Lung (tissue), 12 donors: ENCODE data around the gene TEKTIP1. TPM values are rescaled to one million over a fixed set of nuclear protein-coding genes. Genes with fewer than 3 reads are reported as not detected.

Source experiments
- ATAC-seq: fragments of 200-7000 bp; cut with Tn5 transposase; one replicate; pipeline ENCODE4 v1.9.1; 2020; ENCODE audit warnings: moderate number of reproducible peaks; ENCODE audit not compliant: insufficient read depth, low FRiP score
- DNase-seq, 3 donors: peaks; one replicate each; pipeline ENCODE4 v3.0.0-alpha.2; 2013 to 2017
- H3K27ac ChIP-seq, 2 donors: one replicate each; pipeline ENCODE4 v1.5.1; 2013; ENCODE audit warnings: mild to moderate bottlenecking in 2 of 2, moderate library complexity in 2 of 2, control low read depth in 1 of 2, inconsistent platforms in 1 of 2, low read depth in 1 of 2, low read length in 1 of 2
- H3K27me3 ChIP-seq, 3 donors: one replicate each; pipeline ENCODE4 v1.5.1; 2013; ENCODE audit warnings: low read length in 2 of 3; ENCODE audit not compliant: control insufficient read depth in 3 of 3, insufficient read depth in 3 of 3
- H3K36me3 ChIP-seq, 4 donors: one replicate each; pipeline ENCODE4 v1.5.1; 2013; ENCODE audit warnings: low read length in 4 of 4, mild to moderate bottlenecking in 1 of 4, moderate library complexity in 1 of 4; ENCODE audit not compliant: control insufficient read depth in 4 of 4, insufficient read depth in 4 of 4
- H3K4me1 ChIP-seq, 5 donors: one replicate each; pipeline ENCODE4 v1.5.1; 2013; ENCODE audit warnings: low read length in 5 of 5, mild to moderate bottlenecking in 2 of 5, moderate library complexity in 1 of 5; ENCODE audit not compliant: control insufficient read depth in 5 of 5, insufficient read depth in 5 of 5
- H3K4me3 ChIP-seq: one replicate; pipeline ENCODE4 v1.5.1; 2013; ENCODE audit warnings: mild to moderate bottlenecking, control low read depth, moderate library complexity
- H3K9ac ChIP-seq, 2 donors: one replicate each; pipeline ENCODE4 v1.5.1; 2013; ENCODE audit warnings: low read length in 2 of 2, control low read depth in 1 of 2; ENCODE audit not compliant: insufficient read depth in 1 of 2
- H3K9me3 ChIP-seq, 4 donors: one replicate each; pipeline ENCODE4 v1.5.1; 2013; ENCODE audit warnings: low read length in 3 of 4, mild to moderate bottlenecking in 1 of 4, moderate library complexity in 1 of 4; ENCODE audit not compliant: control insufficient read depth in 4 of 4, insufficient read depth in 3 of 4
- CTCF ChIP-seq: IDR thresholded peaks from 2 replicates; pipeline ENCODE4 v1.5.1; 2012; ENCODE audit warnings: mild to moderate bottlenecking; ENCODE audit errors: control extremely low read depth, extremely low read depth
- WGBS, 2 donors: extraction: QIAGEN DNeasy Blood & Tissue Kit; methylation state at CpG; one replicate each; pipeline ENCODE4 v1.1.7; 2013; 5-methylcytosine and 5-hydroxymethylcytosine counted together
- polyA plus RNA-seq, 2 donors: library from polyadenylated mRNA; stranded (reverse); fragments of 200-250 nt; gene quantifications; one replicate each; pipeline ENCODE4 v1.2.1, GENCODE V29; 2013
- total RNA-seq, 2 donors: library from RNA; depleted of rRNA in 1 of 2; stranded (reverse); fragments of >200 nt in 1 of 2; gene quantifications; one replicate each; pipeline ENCODE4 v1.2.1, GENCODE V29; 2014 to 2021
- donor health status: control.
- donor health status: control.
- donor health status: Bipolar disorder and iron deficiency.
- donor health status: healthy.
- donor health status: DM: yes; HTN: yes; CAD: no.

The TEKTIP1 gene
- total and polyA plus RNA-seq, 4 donors = 0.20 to 5.8 (median 0.91) TPM

DNA sequence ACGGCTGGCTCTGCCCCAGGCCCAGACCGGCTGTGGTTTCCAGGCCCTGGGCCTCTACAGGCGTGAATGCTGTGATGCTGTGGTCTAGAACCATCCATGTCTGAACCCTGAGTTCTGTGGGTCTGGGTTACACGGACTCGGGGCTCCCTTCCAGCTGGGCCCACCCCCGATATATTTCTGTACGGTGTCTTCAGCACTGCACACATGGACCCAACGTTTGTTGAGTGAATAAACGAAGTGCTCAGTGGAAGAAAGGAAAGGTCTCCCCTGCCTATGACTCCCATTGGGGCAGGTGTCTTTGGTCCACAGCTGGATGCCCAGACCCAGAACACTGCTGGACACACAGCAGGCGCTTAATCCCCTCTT lies 6.7 kb downstream of the TEKTIP1 start:
- ATAC-seq (no peak), DNase-seq (no peak)
- Histone ChIP-seq H3K9ac (no peak overlapping the region), H3K4me1 (no peaks in the 10 kb centered on the region), H3K27me3 (no peaks in the 10 kb centered on the region), H3K27ac (no peak overlapping the region), H3K9me3 (no peaks in the 10 kb centered on the region), H3K36me3 (peaks cover 0 to 44% (median 2%) of the 10 kb centered on the region in 4 donors), H3K4me3 (no peak overlapping the region)
- no peak for TF ChIP-seq CTCF
- WGBS, 2 donors = 78 to 83% methylated on average over 10 of the region's 10 CpGs

- Histone ChIP-seq H3K27me3 (no peaks in the 10 kb centered on the region), H3K4me3 (no peak overlapping the region), H3K4me1 (no peaks in the 10 kb centered on the region), H3K9ac (no peak overlapping the region), H3K36me3 (peaks cover 0 to 46% (median 2%) of the 10 kb centered on the region in 4 donors), H3K9me3 (no peaks in the 10 kb centered on the region), H3K27ac (no peak overlapping the region)
- TF ChIP-seq CTCF = no peak
- WGBS, 2 donors = 89 to 92% methylated on average over 23 of the region's 23 CpGs
- DNase-seq (no peak), ATAC-seq (no peak)
Observed at GRCh38 chr19:3546119-3546518, 7.1 kb downstream of the TEKTIP1 start.

DNA sequence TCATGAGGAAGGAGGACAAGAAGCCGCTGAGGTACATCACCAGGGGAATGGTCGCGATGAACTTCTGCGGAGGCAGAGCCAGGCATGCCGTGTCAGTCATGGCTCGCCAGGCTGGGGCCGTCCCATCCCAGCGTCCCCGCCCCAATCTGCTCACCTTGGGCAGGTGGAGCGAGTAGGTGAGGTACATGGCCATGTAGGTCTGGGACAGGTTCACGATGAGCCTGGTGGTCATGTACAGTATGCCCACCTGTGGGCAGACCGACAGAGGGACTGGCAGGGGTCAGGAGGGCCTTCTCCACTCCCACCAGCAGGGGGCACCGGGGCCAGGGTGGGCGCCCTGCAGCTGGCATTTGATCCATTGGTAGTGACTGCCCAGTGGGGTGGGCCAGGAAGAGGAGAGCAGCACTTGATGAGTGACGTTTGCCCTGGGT lies 8.3 kb downstream of the TEKTIP1 start:
- no peak for TF ChIP-seq CTCF
- no peaks in the 10 kb centered on the region for H3K9me3 ChIP-seq
- no peaks in the 10 kb centered on the region for H3K4me1 ChIP-seq
- H3K27me3 ChIP-seq = no peaks in the 10 kb centered on the region
- peaks cover 0 to 46% (median 2%) of the 10 kb centered on the region in 4 donors for H3K36me3 ChIP-seq
- H3K9ac ChIP-seq = no peak overlapping the region
- DNase-seq (no peak), ATAC-seq (no peak)
- H3K4me3 ChIP-seq = no peak overlapping the region
- no peak overlapping the region for H3K27ac ChIP-seq
- 90 to 92% methylated on average over 15 of the region's 15 CpGs for WGBS, 2 donors

DNA sequence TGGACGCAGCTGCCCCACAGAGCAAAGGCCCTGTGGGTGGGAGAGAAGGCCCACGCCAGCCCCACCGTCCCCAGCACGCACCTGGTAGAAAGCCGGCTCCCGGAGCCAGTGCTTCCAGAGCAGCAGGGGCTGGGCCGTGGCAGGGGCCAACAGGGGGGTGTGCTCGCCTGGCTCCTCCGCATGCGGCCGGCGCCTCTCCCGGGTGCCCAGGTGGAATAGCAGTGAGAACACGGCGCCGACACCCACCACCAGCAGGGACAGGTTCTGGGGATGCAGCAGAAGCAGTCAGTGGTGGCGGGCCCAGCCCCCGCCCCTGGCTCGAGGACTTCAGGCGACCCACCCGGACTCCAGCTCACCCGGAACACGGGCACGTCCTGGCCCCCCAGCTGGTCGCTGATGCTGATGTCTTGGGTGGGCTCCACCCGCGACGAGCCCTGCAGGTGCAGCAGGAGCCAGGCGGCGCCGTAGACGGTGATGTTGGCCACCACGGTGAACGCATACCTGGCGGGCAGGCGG lies 8.9 kb downstream of the TEKTIP1 start:
- TF ChIP-seq CTCF = no peak
- DNase-seq (no peak), ATAC-seq (no peak)
- Histone ChIP-seq H3K4me3 (no peak overlapping the region), H3K27me3 (no peaks in the 10 kb centered on the region), H3K36me3 (peaks cover 0 to 45% (median 2%) of the 10 kb centered on the region in 4 donors), H3K4me1 (peaks cover 0 to 2% (median 0%) of the 10 kb centered on the region in 5 donors), H3K9me3 (no peaks in the 10 kb centered on the region), H3K9ac (no peak overlapping the region), H3K27ac (no peak overlapping the region)
- 86 to 92% methylated on average over 34 to 36 of the region's 36 CpGs for WGBS, 2 donors
